NCI-H146 treated with DMSO at 0.1 percent for 48 hours (cell line): Measurements from ENCODE around the gene ABCA6.
"Not testable (repeated sequence)": the region's sequence is repeated elsewhere in the genome, so short reads cannot be mapped to it uniquely, and the experiment has no call there.

Experiments used
- DNase-seq: peaks from one replicate; lab custom pipeline; 2025; ENCODE audit not compliant: unreplicated experiment; lab: John Stamatoyannopoulos, UW

Gene ABCA6, protein sequence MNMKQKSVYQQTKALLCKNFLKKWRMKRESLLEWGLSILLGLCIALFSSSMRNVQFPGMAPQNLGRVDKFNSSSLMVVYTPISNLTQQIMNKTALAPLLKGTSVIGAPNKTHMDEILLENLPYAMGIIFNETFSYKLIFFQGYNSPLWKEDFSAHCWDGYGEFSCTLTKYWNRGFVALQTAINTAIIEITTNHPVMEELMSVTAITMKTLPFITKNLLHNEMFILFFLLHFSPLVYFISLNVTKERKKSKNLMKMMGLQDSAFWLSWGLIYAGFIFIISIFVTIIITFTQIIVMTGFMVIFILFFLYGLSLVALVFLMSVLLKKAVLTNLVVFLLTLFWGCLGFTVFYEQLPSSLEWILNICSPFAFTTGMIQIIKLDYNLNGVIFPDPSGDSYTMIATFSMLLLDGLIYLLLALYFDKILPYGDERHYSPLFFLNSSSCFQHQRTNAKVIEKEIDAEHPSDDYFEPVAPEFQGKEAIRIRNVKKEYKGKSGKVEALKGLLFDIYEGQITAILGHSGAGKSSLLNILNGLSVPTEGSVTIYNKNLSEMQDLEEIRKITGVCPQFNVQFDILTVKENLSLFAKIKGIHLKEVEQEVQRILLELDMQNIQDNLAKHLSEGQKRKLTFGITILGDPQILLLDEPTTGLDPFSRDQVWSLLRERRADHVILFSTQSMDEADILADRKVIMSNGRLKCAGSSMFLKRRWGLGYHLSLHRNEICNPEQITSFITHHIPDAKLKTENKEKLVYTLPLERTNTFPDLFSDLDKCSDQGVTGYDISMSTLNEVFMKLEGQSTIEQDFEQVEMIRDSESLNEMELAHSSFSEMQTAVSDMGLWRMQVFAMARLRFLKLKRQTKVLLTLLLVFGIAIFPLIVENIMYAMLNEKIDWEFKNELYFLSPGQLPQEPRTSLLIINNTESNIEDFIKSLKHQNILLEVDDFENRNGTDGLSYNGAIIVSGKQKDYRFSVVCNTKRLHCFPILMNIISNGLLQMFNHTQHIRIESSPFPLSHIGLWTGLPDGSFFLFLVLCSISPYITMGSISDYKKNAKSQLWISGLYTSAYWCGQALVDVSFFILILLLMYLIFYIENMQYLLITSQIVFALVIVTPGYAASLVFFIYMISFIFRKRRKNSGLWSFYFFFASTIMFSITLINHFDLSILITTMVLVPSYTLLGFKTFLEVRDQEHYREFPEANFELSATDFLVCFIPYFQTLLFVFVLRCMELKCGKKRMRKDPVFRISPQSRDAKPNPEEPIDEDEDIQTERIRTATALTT (N-terminal part only)

DNA sequence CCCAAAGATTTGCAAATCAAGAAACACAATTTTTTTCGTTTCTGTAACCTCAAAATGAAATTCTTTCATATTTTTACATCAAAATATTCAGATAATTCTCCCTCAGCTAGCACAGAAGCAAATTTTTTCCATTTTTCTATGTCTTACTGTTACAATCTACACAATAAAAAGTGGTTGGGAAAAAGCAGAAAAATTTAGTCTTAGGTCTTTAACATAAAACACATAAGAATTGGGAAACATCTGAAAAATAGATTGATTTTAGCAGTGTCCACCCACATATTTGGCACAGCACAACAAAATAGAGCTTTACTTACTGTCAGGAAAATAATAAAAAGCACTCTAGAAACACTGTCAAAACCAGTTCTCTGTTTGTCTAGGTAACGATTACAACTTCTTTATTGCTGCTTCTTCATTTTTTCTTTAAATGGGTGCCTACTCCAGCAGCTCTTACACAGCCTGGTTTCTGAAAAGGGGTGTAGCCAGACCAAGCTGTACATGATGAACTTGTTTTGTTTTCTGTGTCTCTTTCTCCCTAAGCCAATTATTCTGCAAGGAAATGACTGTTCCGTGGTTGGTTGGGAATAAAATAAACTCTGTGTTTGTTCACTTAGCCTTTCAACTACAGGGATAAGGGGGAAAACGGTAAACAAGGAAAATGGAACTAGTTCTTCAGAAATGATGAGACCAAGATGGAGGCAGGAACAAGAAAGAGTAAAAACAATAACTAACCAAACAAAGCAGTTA lies at the start of gene ABCA6:
TSS of gene ABCA6 (minus strand) at position 465 of the 744 bp plus-strand sequence. CDS start 1,192 bp downstream, outside the sequence.
- DNase-seq = no peak

- DNase-seq = no peak
Observed at GRCh38 chr17:69188796-69189195, 47.1 kb upstream of the ABCA6 start.

DNA sequence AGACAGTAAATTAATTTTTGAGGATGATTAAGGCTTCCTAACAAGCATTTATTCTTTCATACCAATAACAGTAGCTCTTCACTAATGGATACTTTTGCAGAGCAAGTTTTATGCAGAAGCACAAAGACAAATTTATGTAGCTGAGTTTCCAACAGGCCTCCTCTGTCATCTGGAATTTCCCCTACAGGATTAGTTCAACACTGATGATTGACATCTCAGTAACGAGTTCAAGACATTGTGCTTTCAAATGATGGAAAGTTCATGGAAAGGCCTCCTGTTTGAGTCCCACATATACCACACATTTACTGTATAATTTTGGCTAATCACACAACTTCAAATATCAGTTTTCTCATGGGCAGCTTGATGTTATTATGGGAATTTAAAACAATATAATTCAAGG lies 46.4 kb upstream of the ABCA6 start:
- DNase-seq = no peak

DNA sequence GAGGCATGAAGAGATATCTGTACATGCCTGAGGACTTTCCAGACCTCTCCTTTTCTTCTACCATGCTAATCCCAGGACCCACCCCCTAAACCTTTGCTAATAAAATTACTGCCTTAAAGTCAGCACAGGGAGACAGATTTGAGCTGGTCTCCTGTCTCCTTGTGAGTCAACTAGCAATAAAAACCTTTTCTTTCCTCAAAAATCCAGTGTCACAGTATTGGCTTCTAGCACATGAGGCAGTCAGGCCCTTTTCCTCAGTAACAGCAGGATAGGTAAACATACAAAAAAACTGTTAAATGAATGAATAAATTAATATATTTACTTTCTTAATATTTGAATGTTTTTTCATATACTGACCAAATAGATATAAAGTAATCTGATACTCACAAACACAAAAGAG lies 45.6 kb upstream of the ABCA6 start:
- DNase-seq = no peak

- no peak for DNase-seq
Observed at GRCh38 chr17:69179227-69179952, 37.7 kb upstream of the ABCA6 start.

DNA sequence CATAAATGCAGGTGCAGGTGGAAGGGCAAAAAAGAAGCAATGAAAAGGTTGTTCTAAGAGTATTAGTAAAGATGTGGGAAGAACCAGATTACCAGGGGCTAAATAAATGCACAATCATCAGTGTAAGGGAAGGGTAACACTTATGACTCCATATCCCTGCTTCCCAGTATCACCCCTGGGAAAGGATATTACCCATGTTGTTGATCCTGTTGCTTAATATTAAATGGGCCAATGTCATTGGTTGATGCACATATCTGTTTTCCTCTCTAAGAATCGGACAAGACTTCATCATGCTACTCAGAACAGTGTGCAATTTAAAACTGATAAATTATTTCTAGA lies 34.7 kb upstream of the ABCA6 start:
- no peak for DNase-seq

GRCh38 chr17:69175625-69176456 lies 34.1 kb upstream of the ABCA6 start:
- DNase-seq = no peak

- DNase-seq = no peak
Observed at GRCh38 chr17:69175262-69175624, 33.5 kb upstream of the ABCA6 start.

GRCh38 chr17:69173118-69173517 lies 31.4 kb upstream of the ABCA6 start:
- DNase-seq = no peak

- DNase-seq = no peak
Observed at GRCh38 chr17:69170377-69170776, 28.7 kb upstream of the ABCA6 start.

DNA sequence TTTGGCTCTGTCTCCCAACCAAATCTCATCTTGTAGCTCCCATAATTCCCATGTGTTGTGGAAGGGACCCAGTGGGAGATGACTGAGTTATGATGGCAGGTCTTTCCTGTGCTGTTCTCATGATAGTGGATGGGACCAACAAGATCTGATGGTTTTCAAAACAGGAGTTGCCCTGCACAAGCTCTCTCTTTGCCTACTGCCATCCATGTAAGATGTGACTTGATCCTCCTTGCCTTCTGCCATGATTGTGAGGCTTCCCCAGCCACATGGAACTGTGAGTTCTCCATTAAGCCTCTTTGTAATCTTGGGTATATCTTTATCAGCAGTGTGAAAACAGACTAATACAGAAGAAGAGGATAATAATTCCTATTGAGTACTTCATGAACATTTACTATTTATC lies 26.9 kb upstream of the ABCA6 start:
- not testable (repeated sequence) for DNase-seq

DNA sequence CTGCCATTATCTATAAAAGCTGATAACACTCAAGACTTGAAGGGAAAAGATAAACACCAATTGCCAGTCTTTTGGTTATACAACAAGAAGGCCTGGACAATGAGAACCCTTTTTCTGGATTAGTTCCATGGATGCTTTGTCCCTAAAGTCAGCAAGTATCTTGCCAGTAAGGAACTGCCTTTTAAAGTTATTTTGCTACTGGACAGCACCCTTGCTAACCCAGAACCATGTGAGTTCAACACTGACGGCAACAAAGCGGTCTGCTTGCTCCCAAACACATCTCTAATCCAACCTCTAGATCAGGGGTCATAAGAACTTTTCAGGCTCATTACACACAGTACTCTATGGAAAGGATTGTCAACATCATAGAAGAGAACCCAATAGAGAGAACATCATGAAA lies 25.3 kb upstream of the ABCA6 start:
- no peak for DNase-seq

DNA sequence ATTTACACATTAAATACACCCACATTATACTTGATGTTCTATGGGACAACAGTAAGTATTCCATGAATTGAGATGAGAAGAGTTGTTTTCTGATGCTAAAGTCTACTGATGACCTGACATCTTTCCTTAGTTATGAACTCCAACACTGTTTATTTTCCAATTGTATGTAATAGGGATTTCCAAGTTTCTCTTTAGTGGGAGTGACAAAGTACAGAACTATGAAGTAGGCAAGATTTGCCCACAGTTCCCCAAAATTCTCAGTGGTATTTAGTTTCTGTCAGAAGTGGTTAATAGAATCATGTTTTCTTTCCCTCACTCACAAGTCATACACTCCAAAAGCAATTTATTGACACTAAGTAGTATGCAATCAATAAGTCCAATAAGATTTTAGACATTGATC lies 22.5 kb upstream of the ABCA6 start:
- no peak for DNase-seq

DNA sequence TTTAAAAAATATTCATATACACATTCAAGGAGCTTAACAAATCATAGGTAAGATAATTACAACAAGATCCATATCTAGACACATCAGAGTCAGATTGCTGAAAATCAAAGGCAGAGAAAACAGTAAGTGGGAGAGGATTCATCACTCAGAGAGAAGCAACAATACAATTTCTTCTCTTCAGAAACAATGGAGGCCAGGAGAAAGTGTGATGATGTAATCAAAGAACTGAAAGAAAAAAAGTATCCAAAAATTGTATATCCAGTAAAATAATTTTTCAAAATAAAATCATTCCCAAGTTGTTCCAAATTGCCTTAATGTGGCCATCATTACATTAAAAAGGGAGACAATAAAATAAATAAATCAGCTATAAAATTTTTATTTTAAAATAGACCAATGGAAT lies 17.7 kb upstream of the ABCA6 start:
- DNase-seq = no peak

- no peak for DNase-seq
Observed at GRCh38 chr17:69154267-69154666, 12.6 kb upstream of the ABCA6 start.

GRCh38 chr17:69150333-69150732 lies 8.6 kb upstream of the ABCA6 start:
- DNase-seq = no peak

DNA sequence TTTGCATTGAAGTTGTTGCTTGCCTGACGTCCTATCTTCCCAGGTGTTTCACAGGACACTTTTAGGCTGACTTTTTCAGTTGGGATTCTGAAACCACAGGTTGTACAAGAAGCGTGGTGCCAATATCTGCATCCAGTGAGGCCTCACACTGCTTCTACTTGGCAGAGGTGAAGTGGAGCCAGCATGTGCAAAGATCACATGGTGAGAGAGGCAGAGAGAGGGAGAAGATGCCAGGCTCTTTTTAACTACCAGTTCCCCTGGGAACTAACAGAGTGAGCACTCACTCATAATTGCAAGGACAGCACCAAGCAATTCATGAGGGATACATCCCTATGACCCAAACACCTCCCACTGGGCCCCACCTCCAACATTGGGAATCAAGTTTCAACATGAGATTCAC lies 5.8 kb upstream of the ABCA6 start:
- no peak for DNase-seq

DNA sequence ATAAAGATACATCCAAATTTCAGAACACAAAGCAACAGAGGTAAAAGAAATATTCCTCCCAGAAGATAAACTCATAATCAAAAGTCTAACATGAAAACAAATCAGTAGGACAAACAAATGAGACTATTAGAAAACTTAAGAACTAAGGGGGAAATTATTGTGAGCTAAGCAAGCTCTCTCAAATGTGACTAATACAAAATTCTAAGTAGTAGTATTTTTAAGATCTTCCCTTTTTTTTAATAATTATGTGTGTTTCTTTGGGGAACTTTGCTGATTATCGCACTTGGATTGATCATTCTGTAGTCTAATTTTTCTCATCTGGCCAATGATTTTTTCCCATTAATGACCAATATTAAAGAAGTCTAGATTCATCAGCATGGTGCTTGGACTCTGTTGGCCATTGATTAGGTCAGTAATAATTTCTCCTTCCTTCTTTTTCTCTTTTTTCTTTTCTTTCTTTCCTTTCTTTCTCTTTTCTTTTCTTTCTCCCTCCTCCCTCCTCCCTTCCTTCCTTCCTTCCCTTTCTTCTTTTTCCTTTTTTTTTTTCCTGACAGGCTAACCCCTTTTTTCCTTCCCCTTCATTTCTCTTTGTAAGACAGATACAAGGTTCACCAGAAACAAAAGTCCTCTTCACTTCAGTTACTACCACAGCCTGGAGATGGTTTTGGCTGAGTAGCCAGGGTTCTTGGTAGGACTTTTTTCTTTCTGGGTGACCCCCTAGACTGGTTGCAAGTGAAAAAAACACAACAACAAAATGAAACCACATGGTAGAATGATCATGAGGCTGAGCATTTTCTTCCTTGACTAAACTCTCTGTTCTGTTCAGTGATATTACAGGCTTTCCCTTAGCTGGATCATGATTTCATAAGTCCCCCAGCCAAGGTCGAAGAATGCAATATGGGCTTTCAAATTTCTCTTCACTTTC lies 2.9 kb upstream of the ABCA6 start:
- no peak for DNase-seq
